HEK293T (cell line): ENCODE data around the gene PTPRD.

ENCODE experiments used
- CTCF ChIA-PET: fragments of 350-600 bp; formaldehyde crosslinking; extraction: SDS; loops from one replicate; lab custom pipeline; 2021; ENCODE audit warnings: antibody characterized with exemption, inconsistent platforms; lab: Yijun Ruan, JAX
- POLR2A ChIA-PET: fragments of 350-600 bp; formaldehyde crosslinking; extraction: SDS; loops from one replicate; lab custom pipeline; 2020; ENCODE audit warnings: antibody characterized with exemption, inconsistent platforms; lab: Yijun Ruan, JAX
- DNase-seq: peaks from one replicate; pipeline ENCODE4 v3.0.0; 2012; ENCODE audit warnings: mixed read lengths; ENCODE audit errors: extremely low spot score
- ARNT ChIP-seq: fragments of 450-650 bp; IDR thresholded peaks from 2 replicates; pipeline ENCODE4 v1.6.1; 2017; ENCODE audit warnings: mild to moderate bottlenecking
- BHLHE40 ChIP-seq: fragments of 450-650 bp; IDR thresholded peaks from 2 replicates; pipeline ENCODE4 v1.6.1; 2016; ENCODE audit warnings: mild to moderate bottlenecking, moderate library complexity, borderline replicate concordance
- CTBP1 ChIP-seq: fragments of 450-650 bp; IDR thresholded peaks from 2 replicates; pipeline ENCODE4 v1.6.1; 2016; ENCODE audit warnings: borderline replicate concordance
- ELF4 ChIP-seq: fragments of 450-650 bp; IDR thresholded peaks from 2 replicates; pipeline ENCODE4 v1.6.1; 2017; ENCODE audit warnings: antibody characterized with exemption
- FOXA1 ChIP-seq: fragments of 450-650 bp; IDR thresholded peaks from 2 replicates; pipeline ENCODE4 v1.6.1; 2016; ENCODE audit warnings: mild to moderate bottlenecking
- FOXK2 ChIP-seq: fragments of 450-650 bp; IDR thresholded peaks from 2 replicates; pipeline ENCODE4 v1.6.1; 2016; ENCODE audit warnings: mild to moderate bottlenecking
- FOXM1 ChIP-seq: fragments of 450-650 bp; IDR thresholded peaks from 2 replicates; pipeline ENCODE4 v1.6.1; 2017; ENCODE audit warnings: mild to moderate bottlenecking, borderline replicate concordance
- HDGF ChIP-seq: fragments of 450-650 bp; IDR thresholded peaks from 2 replicates; pipeline ENCODE4 v1.6.1; 2017; ENCODE audit warnings: antibody characterized with exemption, borderline replicate concordance
- L3MBTL2 ChIP-seq: fragments of 450-650 bp; conservative IDR thresholded peaks from 2 replicates; pipeline ENCODE4 v1.6.1; 2016; ENCODE audit warnings: mild to moderate bottlenecking
- LEF1 ChIP-seq: fragments of 450-650 bp; IDR thresholded peaks from 2 replicates; pipeline ENCODE4 v1.6.1; 2017; ENCODE audit warnings: mild to moderate bottlenecking, borderline replicate concordance
- NFRKB ChIP-seq: fragments of 450-650 bp; IDR thresholded peaks from 2 replicates; pipeline ENCODE4 v1.6.1; 2016; ENCODE audit warnings: mild to moderate bottlenecking, moderate library complexity
- SP1 ChIP-seq: fragments of 450-650 bp; IDR thresholded peaks from 2 replicates; pipeline ENCODE4 v1.6.1; 2017
- SUZ12 ChIP-seq: fragments of 450-650 bp; IDR thresholded peaks from 2 replicates; pipeline ENCODE4 v1.6.1; 2016; ENCODE audit warnings: mild to moderate bottlenecking
- TARDBP ChIP-seq: fragments of 450-650 bp; IDR thresholded peaks from 2 replicates; pipeline ENCODE4 v1.6.1; 2016
- ZNF384 ChIP-seq: fragments of 450-650 bp; IDR thresholded peaks from 2 replicates; pipeline ENCODE4 v1.6.1; 2016
- TF ChIP-seq, protein P1 (sequence below): fragments of 450-650 bp; IDR thresholded peaks from 2 replicates; pipeline ENCODE4 v1.6.1; 2016

The PTPRD gene

DNA sequence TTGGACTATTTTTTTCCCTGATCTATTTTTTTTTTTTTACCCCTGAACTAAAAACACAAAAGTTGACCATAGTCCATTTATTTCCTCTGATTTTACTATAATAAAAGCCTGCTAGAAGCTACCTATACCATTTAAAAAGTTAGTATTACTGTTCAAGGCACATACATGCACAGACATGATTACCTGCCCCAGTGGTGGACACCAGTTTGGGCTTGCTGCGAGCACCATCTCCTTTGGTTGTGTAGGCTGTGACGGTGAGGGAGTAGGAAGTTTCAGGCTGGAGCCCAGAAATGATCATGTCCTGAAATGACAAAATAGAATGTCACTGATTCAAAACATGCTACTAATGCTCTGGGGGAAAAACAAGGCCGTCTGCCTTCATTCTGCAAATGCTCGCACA lies 2120.1 kb downstream of the PTPRD start:
- ChIA-PET POLR2A (no interaction called here), CTCF (no interaction called here)
- no peak for DNase-seq
- TF ChIP-seq ZNF384 (no peak), HDGF (no peak), TARDBP (no peak), NFRKB (no peak), FOXA1 (no peak), L3MBTL2 (no peak), SP1 (no peak), FOXM1 (no peak), FOXK2 (no peak), ARNT (no peak), CTBP1 (no peak), LEF1 (no peak), BHLHE40 (no peak), SUZ12 (no peak), ELF4 (no peak)
- TF ChIP-seq, protein P1, sequence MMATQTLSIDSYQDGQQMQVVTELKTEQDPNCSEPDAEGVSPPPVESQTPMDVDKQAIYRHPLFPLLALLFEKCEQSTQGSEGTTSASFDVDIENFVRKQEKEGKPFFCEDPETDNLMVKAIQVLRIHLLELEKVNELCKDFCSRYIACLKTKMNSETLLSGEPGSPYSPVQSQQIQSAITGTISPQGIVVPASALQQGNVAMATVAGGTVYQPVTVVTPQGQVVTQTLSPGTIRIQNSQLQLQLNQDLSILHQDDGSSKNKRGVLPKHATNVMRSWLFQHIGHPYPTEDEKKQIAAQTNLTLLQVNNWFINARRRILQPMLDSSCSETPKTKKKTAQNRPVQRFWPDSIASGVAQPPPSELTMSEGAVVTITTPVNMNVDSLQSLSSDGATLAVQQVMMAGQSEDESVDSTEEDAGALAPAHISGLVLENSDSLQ, result no peak

DNA sequence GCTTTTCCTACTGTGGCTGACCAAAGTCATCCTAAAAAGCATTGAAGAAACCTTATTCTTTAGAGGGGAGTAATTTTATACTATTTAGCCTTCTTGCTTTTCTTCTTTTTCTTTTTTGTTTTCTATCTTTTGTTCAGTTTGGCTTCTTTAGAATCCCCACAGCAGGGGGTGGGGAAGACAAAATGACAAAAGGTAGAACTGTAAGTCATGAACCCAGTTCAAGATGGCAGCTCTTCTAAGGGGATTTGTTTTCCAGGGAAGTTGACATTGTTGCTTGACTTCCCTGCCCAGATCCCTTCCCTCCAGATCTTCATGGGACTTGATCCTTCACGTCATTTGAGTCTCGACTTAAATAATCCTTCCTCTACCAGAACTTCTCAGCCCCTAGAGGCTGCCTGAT lies 2120.8 kb downstream of the PTPRD start:
- no peak for TF ChIP-seq ELF4
- no peak for TF ChIP-seq SUZ12
- TF ChIP-seq FOXK2, result no peak
- TF ChIP-seq SP1, result no peak
- TF ChIP-seq BHLHE40, result no peak
- no peak for TF ChIP-seq CTBP1
- TF ChIP-seq FOXA1, result no peak
- TF ChIP-seq, protein P1, result no peak
- TF ChIP-seq FOXM1, result no peak
- no peak for TF ChIP-seq TARDBP
- TF ChIP-seq NFRKB, result no peak
- TF ChIP-seq LEF1, result no peak
- POLR2A ChIA-PET, result no interaction called here
- CTCF ChIA-PET, result no interaction called here
- no peak for DNase-seq

DNA sequence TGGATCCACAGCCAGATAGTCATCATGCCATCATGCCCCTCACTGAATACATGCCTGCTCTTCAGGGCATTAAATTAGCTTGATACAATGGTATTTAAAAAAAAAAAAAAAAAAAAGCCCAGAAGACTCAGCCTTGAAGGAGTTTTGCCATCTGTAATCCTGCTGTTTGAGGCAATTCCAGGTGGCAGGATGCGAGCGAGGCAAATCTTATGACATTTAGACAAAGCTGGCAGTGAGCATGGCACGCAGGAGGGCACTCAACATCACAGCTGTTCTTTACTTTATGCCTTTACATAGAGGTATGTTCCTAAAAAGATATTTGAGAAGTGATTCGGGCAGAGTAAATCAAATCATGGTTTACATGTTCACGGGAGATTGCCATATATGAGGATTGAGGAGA lies 2121.2 kb downstream of the PTPRD start:
- POLR2A ChIA-PET, result no interaction called here
- TF ChIP-seq L3MBTL2, result no peak
- TF ChIP-seq FOXK2, result no peak
- TF ChIP-seq HDGF, result no peak
- TF ChIP-seq LEF1, result no peak
- no peak for TF ChIP-seq ZNF384
- TF ChIP-seq, protein P1, result no peak
- no peak for TF ChIP-seq SUZ12
- TF ChIP-seq ELF4, result no peak
- TF ChIP-seq NFRKB, result no peak
- TF ChIP-seq CTBP1, result no peak
- no peak for TF ChIP-seq SP1
- TF ChIP-seq TARDBP, result no peak
- CTCF ChIA-PET, result no interaction called here
- DNase-seq, result no peak

DNA sequence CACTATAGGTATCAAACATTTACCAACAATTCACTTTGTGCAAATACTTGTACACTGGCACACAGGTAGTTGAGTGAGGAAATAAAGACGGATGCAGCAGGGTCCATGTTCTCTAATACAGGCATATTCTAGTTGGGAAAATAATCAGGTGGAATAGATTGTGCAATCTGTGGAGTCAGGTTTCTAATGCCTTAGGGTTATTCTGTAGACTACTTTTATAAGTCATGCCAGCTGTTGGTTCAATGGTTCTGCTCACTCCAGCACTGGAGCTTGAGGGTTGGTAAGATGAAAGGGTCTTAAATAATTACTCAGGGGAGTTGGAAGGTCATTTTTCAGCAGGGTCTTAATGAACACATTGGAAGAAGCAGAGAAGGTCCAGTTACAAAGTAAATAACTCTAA lies 2123.0 kb downstream of the PTPRD start:
- POLR2A ChIA-PET, result no interaction called here
- no peak for TF ChIP-seq BHLHE40
- TF ChIP-seq FOXK2, result no peak
- no peak for TF ChIP-seq HDGF
- TF ChIP-seq L3MBTL2, result no peak
- no peak for TF ChIP-seq SUZ12
- TF ChIP-seq ARNT, result no peak
- no peak for TF ChIP-seq CTBP1
- no peak for TF ChIP-seq ZNF384
- TF ChIP-seq ELF4, result no peak
- TF ChIP-seq, protein P1, result no peak
- TF ChIP-seq SP1, result no peak
- TF ChIP-seq FOXA1, result no peak
- TF ChIP-seq NFRKB, result no peak
- TF ChIP-seq TARDBP, result no peak
- TF ChIP-seq FOXM1, result no peak
- no peak for TF ChIP-seq LEF1
- no peak for DNase-seq
- CTCF ChIA-PET, result no interaction called here

DNA sequence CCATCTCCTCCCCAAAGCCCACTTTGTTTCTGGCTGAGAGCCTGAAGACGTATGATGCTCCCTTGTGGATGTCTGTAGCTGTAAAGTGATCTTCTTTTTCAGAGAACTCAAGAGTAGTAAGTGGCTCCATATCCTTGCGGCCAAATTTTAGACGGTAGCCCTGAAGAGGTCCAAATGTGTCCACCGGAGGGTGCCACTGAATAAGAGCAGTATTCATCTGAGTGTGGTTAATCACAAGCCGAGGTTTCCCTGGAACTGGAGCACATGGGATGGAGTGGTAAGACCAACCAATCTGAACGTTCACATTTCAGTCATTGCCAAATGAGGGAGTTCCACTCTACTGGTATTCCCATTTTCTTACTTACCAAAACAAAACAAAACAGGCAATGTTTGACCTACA lies 2126.7 kb downstream of the PTPRD start:
- ChIA-PET POLR2A (no interaction called here), CTCF (no interaction called here)
- peak; percentile 10 for DNase-seq
- TF ChIP-seq SUZ12 (no peak), SP1 (no peak), CTBP1 (no peak), FOXK2 (no peak), FOXM1 (no peak), L3MBTL2 (no peak), TARDBP (no peak), ARNT (no peak), HDGF (no peak), LEF1 (no peak), NFRKB (no peak), FOXA1 (no peak), BHLHE40 (no peak), ELF4 (no peak), ZNF384 (no peak)
- TF ChIP-seq, protein P1, result no peak
